Islet of Langerhans (tissue), 1 donor: ENCODE results near the gene TTC23.

Experiments used
- FAIRE-seq: peaks from one replicate; lab custom pipeline; 2011; peaks lifted over from hg19 to GRCh38; lab: Jason Lieb, UNC

Gene TTC23

GRCh38 chr15:99137877-99138276, 111.5 kb downstream of the TTC23 start:
- no peak for FAIRE-seq

DNA sequence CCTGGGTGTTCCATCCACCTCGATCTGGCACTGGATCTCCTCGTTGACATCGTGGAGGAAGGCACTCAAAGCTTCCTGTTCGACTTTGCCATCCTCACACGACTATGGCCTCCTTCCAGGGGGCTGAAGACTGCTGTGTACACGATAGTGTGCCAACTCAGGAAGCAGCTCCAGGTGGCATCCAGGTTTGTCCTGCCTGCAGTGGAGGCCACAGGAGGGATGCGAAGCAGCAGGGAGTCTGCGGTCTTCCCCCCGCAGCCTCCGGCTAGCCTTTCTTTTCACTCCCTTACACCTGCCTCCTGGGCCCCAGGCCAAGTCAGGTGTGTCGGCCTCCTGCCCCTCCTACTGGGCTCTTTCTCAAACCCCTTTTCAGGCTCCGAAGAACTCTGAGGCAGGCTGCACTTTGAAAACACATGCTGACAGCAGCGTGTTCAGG, 112.3 kb downstream of the TTC23 start:
- no peak for FAIRE-seq

DNA sequence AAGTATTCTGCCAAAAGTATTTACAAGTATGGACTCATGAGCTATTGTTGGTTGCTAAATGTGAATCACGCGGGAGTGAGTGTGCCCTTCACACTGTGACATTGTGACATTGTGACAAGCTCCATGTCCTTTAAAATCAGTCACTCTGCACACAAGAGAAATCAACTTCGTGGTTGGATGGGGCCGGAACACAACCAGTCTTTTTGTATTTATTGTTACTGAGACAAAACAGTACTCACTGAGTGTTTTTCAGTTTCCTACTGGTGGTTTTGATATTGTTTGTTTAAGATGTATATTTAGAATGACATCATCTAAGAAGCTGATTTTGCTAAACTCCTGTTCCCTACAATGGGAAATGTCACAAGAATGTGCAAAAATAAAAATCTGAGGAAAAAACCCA, 114.2 kb downstream of the TTC23 start:
- FAIRE-seq, result no peak

DNA sequence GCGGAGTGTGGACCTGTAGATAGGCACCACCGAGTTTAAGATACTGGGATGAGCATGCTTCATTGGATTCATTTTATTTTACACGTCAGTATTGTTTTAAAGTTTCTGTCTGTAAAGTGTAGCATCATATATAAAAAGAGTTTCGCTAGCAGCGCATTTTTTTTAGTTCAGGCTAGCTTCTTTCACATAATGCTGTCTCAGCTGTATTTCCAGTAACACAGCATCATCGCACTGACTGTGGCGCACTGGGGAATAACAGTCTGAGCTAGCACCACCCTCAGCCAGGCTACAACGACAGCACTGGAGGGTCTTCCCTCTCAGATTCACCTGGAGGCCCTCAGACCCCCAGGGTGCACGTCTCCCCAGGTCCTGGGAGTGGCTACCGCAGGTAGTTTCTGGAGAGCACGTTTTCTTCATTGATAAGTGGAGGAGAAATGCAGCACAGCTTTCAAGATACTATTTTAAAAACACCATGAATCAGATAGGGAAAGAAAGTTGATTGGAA, 115.0 kb downstream of the TTC23 start:
- no peak for FAIRE-seq

GRCh38 chr15:99132634-99133287, 116.6 kb downstream of the TTC23 start:
- FAIRE-seq, result no peak

GRCh38 chr15:99132122-99132521, 117.3 kb downstream of the TTC23 start:
- FAIRE-seq, result no peak

- no peak for FAIRE-seq
These were observed 117.8 kb downstream of the TTC23 start for GRCh38 chr15:99131441-99132023.

GRCh38 chr15:99130765-99131440, 118.5 kb downstream of the TTC23 start:
- no peak for FAIRE-seq

DNA sequence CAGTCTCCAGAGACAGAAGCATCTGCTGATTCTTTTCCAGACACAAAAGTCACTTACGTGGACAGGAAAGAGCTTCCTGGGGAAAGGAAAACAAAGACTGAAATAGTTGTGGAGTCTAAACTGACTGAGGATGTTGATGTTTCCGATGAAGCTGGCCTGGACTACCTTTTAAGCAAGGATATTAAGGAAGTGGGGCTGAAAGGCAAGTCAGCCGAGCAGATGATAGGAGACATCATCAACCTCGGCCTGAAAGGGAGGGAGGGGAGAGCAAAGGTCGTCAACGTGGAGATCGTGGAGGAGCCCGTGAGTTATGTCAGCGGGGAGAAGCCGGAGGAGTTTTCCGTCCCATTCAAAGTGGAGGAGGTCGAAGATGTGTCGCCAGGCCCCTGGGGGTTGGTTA, 119.1 kb downstream of the TTC23 start:
- no peak for FAIRE-seq

DNA sequence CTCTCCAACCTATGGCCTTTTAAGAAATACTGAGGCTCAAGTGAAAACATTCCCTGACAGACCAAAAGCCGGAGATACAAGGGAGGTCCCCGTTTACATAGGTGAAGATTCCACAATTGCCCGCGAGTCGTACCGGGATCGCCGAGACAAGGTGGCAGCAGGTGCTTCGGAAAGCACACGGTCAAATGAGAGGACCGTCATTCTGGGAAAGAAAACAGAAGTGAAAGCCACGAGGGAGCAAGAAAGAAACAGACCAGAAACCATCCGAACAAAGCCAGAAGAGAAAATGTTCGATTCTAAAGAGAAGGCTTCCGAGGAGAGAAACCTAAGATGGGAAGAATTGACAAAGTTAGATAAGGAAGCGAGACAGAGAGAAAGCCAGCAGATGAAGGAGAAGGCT, 119.7 kb downstream of the TTC23 start:
- FAIRE-seq, result no peak

DNA sequence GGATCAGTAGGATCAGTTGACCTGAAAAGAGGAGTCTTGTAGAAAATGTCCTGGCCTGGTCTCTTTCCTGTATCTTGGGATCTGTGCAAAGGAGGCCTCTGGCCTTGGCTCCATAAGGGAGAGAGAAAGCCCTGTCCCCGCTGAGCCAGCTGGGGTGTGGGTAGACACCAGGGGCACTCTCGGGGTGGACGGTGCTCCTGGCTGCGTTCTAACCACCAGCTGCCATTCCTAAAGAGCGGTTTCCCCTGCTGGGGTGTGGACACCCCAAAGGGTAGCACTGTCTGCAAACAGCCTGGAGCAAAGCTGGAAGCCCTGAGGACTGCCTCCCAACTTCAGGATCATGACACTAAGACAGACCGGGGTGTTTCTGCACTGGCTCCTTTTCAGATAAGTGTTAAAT, 121.0 kb downstream of the TTC23 start:
- FAIRE-seq, result no peak

- FAIRE-seq, result no peak
These were observed 121.6 kb downstream of the TTC23 start for GRCh38 chr15:99127773-99128172.

GRCh38 chr15:99126930-99127329, 122.5 kb downstream of the TTC23 start:
- FAIRE-seq, result no peak

GRCh38 chr15:99126131-99126588, 123.2 kb downstream of the TTC23 start:
- FAIRE-seq, result no peak

- FAIRE-seq, result no peak
These were observed 124.1 kb downstream of the TTC23 start for GRCh38 chr15:99125061-99125891.

DNA sequence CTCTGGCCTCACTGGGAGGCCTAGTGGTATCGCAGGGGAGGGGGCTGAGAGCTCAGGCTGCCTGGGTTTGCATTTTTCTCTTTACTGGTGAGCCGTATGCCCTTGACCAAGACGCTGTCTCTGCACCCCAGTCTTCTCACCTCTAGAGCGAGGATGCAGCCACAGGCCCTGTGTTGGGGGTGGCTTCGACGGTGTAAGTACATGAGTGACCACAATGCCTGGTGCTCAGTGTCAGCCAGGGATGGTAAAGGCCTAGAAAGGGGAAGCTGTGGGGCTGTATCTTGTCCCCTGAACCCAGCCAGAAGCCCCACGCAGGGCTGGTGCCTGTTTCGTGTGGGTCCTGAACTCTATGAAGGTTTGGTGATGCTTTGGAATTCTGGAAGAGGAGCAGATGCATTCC, 124.7 kb downstream of the TTC23 start:
- no peak for FAIRE-seq

DNA sequence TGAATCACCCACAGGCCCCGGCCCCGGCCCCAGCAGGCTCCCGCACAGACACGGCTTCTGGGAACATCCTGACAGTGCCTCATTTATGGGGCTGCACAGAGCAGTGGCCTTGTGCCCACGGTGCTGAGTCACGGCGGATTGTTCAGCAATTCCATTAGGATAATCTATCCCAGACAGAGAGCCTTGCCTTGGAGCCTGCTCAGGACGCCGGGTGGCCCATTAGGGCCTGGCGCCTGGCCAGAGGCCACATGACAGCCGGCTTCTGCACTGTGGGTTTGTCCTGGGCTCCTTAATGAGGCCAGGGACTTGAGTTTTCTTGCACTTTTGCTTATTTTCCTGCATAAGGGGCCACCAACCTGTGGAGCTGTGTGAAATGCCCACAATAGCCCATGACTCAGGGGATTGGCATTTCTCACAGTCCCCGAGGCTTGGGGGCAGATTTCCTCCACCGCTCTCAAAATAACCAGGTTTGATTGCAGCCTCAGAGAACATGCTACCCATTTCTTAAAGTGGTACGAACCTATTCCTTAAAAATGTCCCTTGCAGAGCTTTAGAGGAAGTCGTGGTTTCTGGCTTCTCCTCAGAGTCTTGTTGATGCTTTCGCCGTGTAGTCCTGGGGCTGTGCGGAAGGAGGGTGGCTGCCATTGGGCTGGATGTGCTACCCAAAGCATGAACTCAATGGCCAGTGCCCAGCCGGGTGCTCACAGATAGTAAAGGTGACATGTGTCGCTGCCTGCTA, 125.5 kb downstream of the TTC23 start:
- peak; percentile 58 for FAIRE-seq

DNA sequence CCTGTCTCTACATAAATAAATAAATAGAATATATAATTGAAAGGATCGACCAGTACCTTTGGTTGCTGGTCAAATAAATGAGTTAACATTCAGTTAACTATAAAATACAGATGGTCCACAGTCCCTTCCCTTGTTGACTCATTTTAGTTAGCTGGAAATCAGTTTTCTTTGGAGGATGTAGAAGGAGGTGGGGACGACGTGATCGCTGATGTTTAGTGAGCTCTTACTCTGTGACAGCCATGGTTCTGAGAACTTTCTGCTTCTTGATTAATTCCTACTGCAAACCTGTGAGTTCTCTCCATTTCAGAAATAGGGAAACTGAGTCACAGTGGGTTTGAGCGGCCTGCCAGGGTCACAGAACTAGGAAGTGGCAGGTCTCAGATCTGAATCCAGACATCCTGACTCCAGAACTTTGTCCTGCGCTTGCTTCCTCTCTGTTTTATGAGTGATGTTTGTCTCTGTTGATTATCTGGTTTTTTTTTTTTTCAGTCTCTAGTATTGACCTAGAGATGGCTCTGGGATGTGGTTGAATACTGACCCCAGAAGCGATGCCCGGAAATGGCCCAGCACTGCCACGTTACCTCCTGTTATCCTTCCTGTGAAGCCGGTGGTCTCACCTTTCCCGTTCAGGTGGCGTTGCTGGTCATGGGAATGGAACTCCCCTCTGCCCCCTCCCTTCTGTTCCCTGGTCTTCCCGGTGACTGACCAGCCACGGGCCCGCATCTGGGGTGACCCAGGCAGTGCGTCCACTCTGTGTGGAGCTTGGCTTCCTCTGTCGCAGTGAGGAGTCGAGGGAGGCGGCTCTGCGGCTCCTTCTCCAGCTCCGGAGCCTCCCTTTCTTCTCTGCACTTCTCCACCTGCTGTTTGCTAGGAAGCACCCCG, 126.3 kb downstream of the TTC23 start:
- FAIRE-seq, result no peak

GRCh38 chr15:99121691-99122410, 127.5 kb downstream of the TTC23 start:
- FAIRE-seq, result no peak

GRCh38 chr15:99121207-99121606, 128.2 kb downstream of the TTC23 start:
- no peak for FAIRE-seq
